ENCODE data around the gene NBL1. TPM values are rescaled to one million over a fixed set of nuclear protein-coding genes. Genes with fewer than 3 reads are reported as not detected.

Gene NBL1
- total and polyA plus RNA-seq, 2 of the 4 experiments (the other 2 are of a cell fraction): 14.0 to 54.2 TPM

GRCh38 chr1:19668888-19669287 is 24.8 kb downstream of the NBL1 start:
- H3K36me3 ChIP-seq (ENCODE audit: control insufficient read depth, insufficient read depth, low read length): no peaks in the 10 kb centered on the region
- no peak overlapping the region for H3K4me3 ChIP-seq (ENCODE audit: insufficient read depth, low read depth, low read length)
- H3K79me1 ChIP-seq (ENCODE audit: low read depth in 1 of 2, low read length in 2 of 2): no peaks in the 10 kb centered on the region
- in situ Hi-C loops (cut with MboI; ENCODE audit: low sequenced_read_pairs) (no loop called here), dilution Hi-C loops (cut with HindIII; ENCODE audit: low sequenced_read_pairs, unreplicated experiment) (no loop called here), intact Hi-C loops (cut with micrococcal nuclease) (loop anchor here (10.0 kb wide), 1 partner anchor 216 kb away; the partner anchor contains the start of gene OTUD3)
- BruUV-seq (replicated peaks): no TSS peak
- H3K27me3 ChIP-seq (ENCODE audit: control insufficient read depth, insufficient read depth, low read length): peaks cover 66% of the 10 kb centered on the region
- ChIA-PET POLR2A (ENCODE audit: unreplicated experiment) (no interaction called here), CTCF (no interaction called here)
- H2AK5ac ChIP-seq (ENCODE audit: low read depth, low read length): no peak overlapping the region
- no peaks in the 10 kb centered on the region for H4K20me1 ChIP-seq (ENCODE audit: insufficient read depth, low read length)
- H3K14ac ChIP-seq (replicated peaks; ENCODE audit: low read depth, low read length): no peak overlapping the region
- TF ChIP-seq RCOR1 (IDR thresholded peaks at IDR 0.05; ENCODE audit: insufficient replicate concordance, low read length) (no peak), MXI1 (IDR thresholded peaks at IDR 0.05; ENCODE audit: borderline replicate concordance, low read depth, low read length) (no peak), CHD1 (IDR thresholded peaks at IDR 0.05; ENCODE audit: low read depth, low read length) (no peak), RFX5 (IDR thresholded peaks at IDR 0.05; ENCODE audit: low read depth, low read length) (no peak), CEBPB (IDR thresholded peaks at IDR 0.05; ENCODE audit: low read depth, low read length) (no peak), CTCF (conservative IDR thresholded peaks at IDR 0.05; ENCODE audit: low read depth, low read length) (no peak), BHLHE40 (IDR thresholded peaks at IDR 0.05; ENCODE audit: low read depth, low read length) (no peak), POLR2A (IDR thresholded peaks at IDR 0.05; ENCODE audit: low read depth, low read length) (no peak), USF2 (IDR thresholded peaks at IDR 0.05; ENCODE audit: low read depth, low read length) (no peak), SMC3 (IDR thresholded peaks at IDR 0.05; ENCODE audit: low read depth, low read length) (no peak), MAZ (IDR thresholded peaks at IDR 0.05; ENCODE audit: borderline replicate concordance, low read depth, low read length) (no peak), MAFK (IDR thresholded peaks at IDR 0.05; ENCODE audit: low read depth, low read length) (no peak), RAD21 (IDR thresholded peaks at IDR 0.05; ENCODE audit: low read length) (no peak), NFE2L2 (IDR thresholded peaks at IDR 0.05; ENCODE audit: low read depth, low read length) (no peak), FOS (IDR thresholded peaks at IDR 0.05; ENCODE audit: low read depth, low read length) (no peak)
- TF ChIP-seq, protein P1, sequence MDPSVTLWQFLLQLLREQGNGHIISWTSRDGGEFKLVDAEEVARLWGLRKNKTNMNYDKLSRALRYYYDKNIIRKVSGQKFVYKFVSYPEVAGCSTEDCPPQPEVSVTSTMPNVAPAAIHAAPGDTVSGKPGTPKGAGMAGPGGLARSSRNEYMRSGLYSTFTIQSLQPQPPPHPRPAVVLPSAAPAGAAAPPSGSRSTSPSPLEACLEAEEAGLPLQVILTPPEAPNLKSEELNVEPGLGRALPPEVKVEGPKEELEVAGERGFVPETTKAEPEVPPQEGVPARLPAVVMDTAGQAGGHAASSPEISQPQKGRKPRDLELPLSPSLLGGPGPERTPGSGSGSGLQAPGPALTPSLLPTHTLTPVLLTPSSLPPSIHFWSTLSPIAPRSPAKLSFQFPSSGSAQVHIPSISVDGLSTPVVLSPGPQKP (IDR thresholded peaks at IDR 0.05; ENCODE audit: borderline replicate concordance, low read depth, low read length): no peak
- H3K27ac ChIP-seq (ENCODE audit: insufficient read depth, low read length): no peak overlapping the region
- no peak overlapping the region for H3K9ac ChIP-seq (ENCODE audit: low read depth, low read length)
- no peak overlapping the region for H3K4me2 ChIP-seq (ENCODE audit: low read depth, low read length)
- no peak overlapping the region for H2BK15ac ChIP-seq (ENCODE audit: low read depth, low read length)
- H3K4ac ChIP-seq (ENCODE audit: low read depth, low read length): no peak overlapping the region
- no peak overlapping the region for H4K8ac ChIP-seq (ENCODE audit: low read depth in 2 of 2, low read length in 2 of 2)
- H3K9me3 ChIP-seq (ENCODE audit: control insufficient read depth, insufficient read depth, low read length): no peaks in the 10 kb centered on the region
- H2BK120ac ChIP-seq (ENCODE audit: low read depth, low read length): no peak overlapping the region
- H3K4me1 ChIP-seq (ENCODE audit: control insufficient read depth, insufficient read depth, low read length): no peaks in the 10 kb centered on the region
- no peak overlapping the region for H4K5ac ChIP-seq (ENCODE audit: low read depth, low read length)
- no peak overlapping the region for H3K56ac ChIP-seq (ENCODE audit: extremely low read depth, insufficient read depth, low read length)
- no peak for ATAC-seq (ENCODE audit: low read depth)
- H2AFZ ChIP-seq (replicated peaks; ENCODE audit: low read length, poor library complexity): no peak overlapping the region
- H3K23ac ChIP-seq (ENCODE audit: low read depth, low read length): no peak overlapping the region
- H2BK5ac ChIP-seq (ENCODE audit: low read depth, low read length, poor library complexity, severe bottlenecking): no peak overlapping the region
- no peaks in the 10 kb centered on the region for H3K9me1 ChIP-seq (ENCODE audit: insufficient read depth, low read length)
- H2AK9ac ChIP-seq (replicated peaks; ENCODE audit: low read depth, low read length, poor library complexity): no peak overlapping the region
- H2BK20ac ChIP-seq (ENCODE audit: low read depth, low read length): no peak overlapping the region
- DNase-seq: no peak
- no peak overlapping the region for H4K91ac ChIP-seq (ENCODE audit: insufficient read depth, low read depth, low read length)
- H3K18ac ChIP-seq (ENCODE audit: low read depth, low read length): no peak overlapping the region
- no CpG with 5 or more reads among the region's 8 CpGs for WGBS, 2 experiments (ENCODE audit: extremely low coverage in 2 of 2, insufficient read length in 1 of 2)

Data from IMR-90 (cell line).